ENCODE measurements around the gene CYCS. TPM values are rescaled to one million over a fixed set of nuclear protein-coding genes. Genes with fewer than 3 reads are reported as not detected.

CYCS gene
- total and polyA plus RNA-seq, 2 of the 8 experiments (the other 6 are each of a cell fraction or from before 2014, with no cell fraction given) = 48.6 to 229 TPM

- 0 out of 2 replicates have a peak, but pooled peaks have one; percentile 17 for TF ChIP-seq ATF3 (IDR thresholded peaks at IDR 0.05; ENCODE audit: insufficient read depth, low read depth, low read length)
- TF ChIP-seq SUZ12 (IDR thresholded peaks at IDR 0.05; ENCODE audit: low read length) = no peak
- peak; percentile 97 for TF ChIP-seq MAX (IDR thresholded peaks at IDR 0.05)
- TF ChIP-seq BRCA1 (IDR thresholded peaks at IDR 0.05; ENCODE audit: low read depth, low read length) = no peak
- TF ChIP-seq RNF2 (IDR thresholded peaks at IDR 0.05; ENCODE audit: borderline replicate concordance, low read depth, low read length, missing control alignments, poor library complexity, severe bottlenecking) = no peak
- TF ChIP-seq NRF1 (IDR thresholded peaks at IDR 0.05; ENCODE audit: low read depth, low read length) = peak; percentile 83
- no peak for TF ChIP-seq GABPA (IDR thresholded peaks at IDR 0.05; ENCODE audit: borderline replicate concordance, insufficient read depth, low read length)
Observed at GRCh38 chr7:25125137-25125946, at the start of gene CYCS (continued).
